ENCODE data around the gene SEMA3A. TPM values are rescaled to one million over a fixed set of nuclear protein-coding genes. Genes with fewer than 3 reads are reported as not detected.
A peak's percentile ranks its signal among the peaks of the same experiment; 100 is the strongest.

SEMA3A gene
- total and polyA plus RNA-seq, 2 experiments from 2014 or later, result 19.8 to 46.4 TPM

- TF ChIP-seq, protein P1, sequence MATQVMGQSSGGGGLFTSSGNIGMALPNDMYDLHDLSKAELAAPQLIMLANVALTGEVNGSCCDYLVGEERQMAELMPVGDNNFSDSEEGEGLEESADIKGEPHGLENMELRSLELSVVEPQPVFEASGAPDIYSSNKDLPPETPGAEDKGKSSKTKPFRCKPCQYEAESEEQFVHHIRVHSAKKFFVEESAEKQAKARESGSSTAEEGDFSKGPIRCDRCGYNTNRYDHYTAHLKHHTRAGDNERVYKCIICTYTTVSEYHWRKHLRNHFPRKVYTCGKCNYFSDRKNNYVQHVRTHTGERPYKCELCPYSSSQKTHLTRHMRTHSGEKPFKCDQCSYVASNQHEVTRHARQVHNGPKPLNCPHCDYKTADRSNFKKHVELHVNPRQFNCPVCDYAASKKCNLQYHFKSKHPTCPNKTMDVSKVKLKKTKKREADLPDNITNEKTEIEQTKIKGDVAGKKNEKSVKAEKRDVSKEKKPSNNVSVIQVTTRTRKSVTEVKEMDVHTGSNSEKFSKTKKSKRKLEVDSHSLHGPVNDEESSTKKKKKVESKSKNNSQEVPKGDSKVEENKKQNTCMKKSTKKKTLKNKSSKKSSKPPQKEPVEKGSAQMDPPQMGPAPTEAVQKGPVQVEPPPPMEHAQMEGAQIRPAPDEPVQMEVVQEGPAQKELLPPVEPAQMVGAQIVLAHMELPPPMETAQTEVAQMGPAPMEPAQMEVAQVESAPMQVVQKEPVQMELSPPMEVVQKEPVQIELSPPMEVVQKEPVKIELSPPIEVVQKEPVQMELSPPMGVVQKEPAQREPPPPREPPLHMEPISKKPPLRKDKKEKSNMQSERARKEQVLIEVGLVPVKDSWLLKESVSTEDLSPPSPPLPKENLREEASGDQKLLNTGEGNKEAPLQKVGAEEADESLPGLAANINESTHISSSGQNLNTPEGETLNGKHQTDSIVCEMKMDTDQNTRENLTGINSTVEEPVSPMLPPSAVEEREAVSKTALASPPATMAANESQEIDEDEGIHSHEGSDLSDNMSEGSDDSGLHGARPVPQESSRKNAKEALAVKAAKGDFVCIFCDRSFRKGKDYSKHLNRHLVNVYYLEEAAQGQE (IDR thresholded peaks at IDR 0.05; ENCODE audit: unreplicated experiment), result no peak
Measured at GRCh38 chr7:84199216-84199615, 4.6 kb upstream of the SEMA3A start (continued).

GRCh38 chr7:84196084-84196503 is 1.5 kb upstream of the SEMA3A start:
- peak overlapping the region; percentile 91 for H3K27ac Mint-ChIP-seq
- peaks cover 36% of the 10 kb centered on the region for H3K79me2 ChIP-seq (replicated peaks; ENCODE audit: insufficient read depth)
- H3K4me3 Mint-ChIP-seq, result peak overlapping the region; percentile 88
- peaks cover 55% of the 10 kb centered on the region for H3K4me1 Mint-ChIP-seq
- peak overlapping the region; percentile 30; the same call in 1 of the 2 replicates for H2AFZ ChIP-seq
- H3K36me3 ChIP-seq (ENCODE audit: insufficient read depth), result no peaks in the 10 kb centered on the region
- no peaks in the 10 kb centered on the region for H3K36me3 Mint-ChIP-seq (ENCODE audit: low read depth)
- H3K27me3 Mint-ChIP-seq (ENCODE audit: insufficient read depth, low read depth, poor library complexity), result peaks cover 3% of the 10 kb centered on the region
- H3K4me3 ChIP-seq, result peak overlapping the region; percentile 65
- no peaks in the 10 kb centered on the region for H4K20me1 ChIP-seq (replicated peaks; ENCODE audit: insufficient read depth)
- no peaks in the 10 kb centered on the region; the same call in 1 of the 2 replicates for H3F3A ChIP-seq (replicated peaks; ENCODE audit: low read depth)
- ATAC-seq, result peak; percentile 54
- no peaks in the 10 kb centered on the region for H3K9me3 Mint-ChIP-seq
- H3K27ac ChIP-seq (ENCODE audit: low read depth), result peak overlapping the region; percentile 82
- H3K27me3 ChIP-seq (ENCODE audit: insufficient read depth), result no peaks in the 10 kb centered on the region
- H3K4me2 ChIP-seq, result peak overlapping the region; percentile 79
- no peaks in the 10 kb centered on the region for H3K9me2 ChIP-seq (ENCODE audit: insufficient read depth)
- peaks cover 64% of the 10 kb centered on the region for H3K4me1 ChIP-seq (ENCODE audit: insufficient read depth)
- peak; percentile 35 for DNase-seq (ENCODE audit: low spot score)
- TF ChIP-seq CREB1 (CRISPR knock-in tag; IDR thresholded peaks at IDR 0.05; ENCODE audit: low read depth), result 0 out of 2 replicates have a peak, but pooled peaks have one; percentile 30
- TF ChIP-seq, protein P2, sequence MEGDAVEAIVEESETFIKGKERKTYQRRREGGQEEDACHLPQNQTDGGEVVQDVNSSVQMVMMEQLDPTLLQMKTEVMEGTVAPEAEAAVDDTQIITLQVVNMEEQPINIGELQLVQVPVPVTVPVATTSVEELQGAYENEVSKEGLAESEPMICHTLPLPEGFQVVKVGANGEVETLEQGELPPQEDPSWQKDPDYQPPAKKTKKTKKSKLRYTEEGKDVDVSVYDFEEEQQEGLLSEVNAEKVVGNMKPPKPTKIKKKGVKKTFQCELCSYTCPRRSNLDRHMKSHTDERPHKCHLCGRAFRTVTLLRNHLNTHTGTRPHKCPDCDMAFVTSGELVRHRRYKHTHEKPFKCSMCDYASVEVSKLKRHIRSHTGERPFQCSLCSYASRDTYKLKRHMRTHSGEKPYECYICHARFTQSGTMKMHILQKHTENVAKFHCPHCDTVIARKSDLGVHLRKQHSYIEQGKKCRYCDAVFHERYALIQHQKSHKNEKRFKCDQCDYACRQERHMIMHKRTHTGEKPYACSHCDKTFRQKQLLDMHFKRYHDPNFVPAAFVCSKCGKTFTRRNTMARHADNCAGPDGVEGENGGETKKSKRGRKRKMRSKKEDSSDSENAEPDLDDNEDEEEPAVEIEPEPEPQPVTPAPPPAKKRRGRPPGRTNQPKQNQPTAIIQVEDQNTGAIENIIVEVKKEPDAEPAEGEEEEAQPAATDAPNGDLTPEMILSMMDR (conservative IDR thresholded peaks at IDR 0.05; ENCODE audit: low read depth in 2 of 2), result no peak

GRCh38 chr7:84195295-84196060 is 889 bp upstream of the SEMA3A start:
- ATAC-seq (peak; percentile 22), DNase-seq (ENCODE audit: low spot score) (no peak)
- H2AFZ ChIP-seq, result peak overlapping the region; percentile 63
- H3K79me2 ChIP-seq (replicated peaks; ENCODE audit: insufficient read depth), result peaks cover 42% of the 10 kb centered on the region
- no peaks in the 10 kb centered on the region for H4K20me1 ChIP-seq (replicated peaks; ENCODE audit: insufficient read depth)
- Mint-ChIP-seq H3K9me3 (no peaks in the 10 kb centered on the region), H3K27me3 (ENCODE audit: insufficient read depth, low read depth, poor library complexity) (peaks cover 3% of the 10 kb centered on the region), H3K4me3 (peak overlapping the region; percentile 88), H3K4me1 (peaks cover 49% of the 10 kb centered on the region), H3K36me3 (ENCODE audit: low read depth) (no peaks in the 10 kb centered on the region), H3K27ac (peak overlapping the region; percentile 82)
- H3K4me3 ChIP-seq, result peak overlapping the region; percentile 65
- no peaks in the 10 kb centered on the region for H3K9me2 ChIP-seq (ENCODE audit: insufficient read depth)
- no peaks in the 10 kb centered on the region for H3K36me3 ChIP-seq (ENCODE audit: insufficient read depth)
- H3F3A ChIP-seq (replicated peaks; ENCODE audit: low read depth), result no peaks in the 10 kb centered on the region; the same call in 1 of the 2 replicates
- H3K27me3 ChIP-seq (ENCODE audit: insufficient read depth), result no peaks in the 10 kb centered on the region
- H3K27ac ChIP-seq (ENCODE audit: low read depth), result peak overlapping the region; percentile 82
- peak overlapping the region; percentile 79 for H3K4me2 ChIP-seq
- peaks cover 63% of the 10 kb centered on the region for H3K4me1 ChIP-seq (ENCODE audit: insufficient read depth)
- no peak for TF ChIP-seq EZH2phosphoT487 (IDR thresholded peaks at IDR 0.05; ENCODE audit: unreplicated experiment)
- no peak for TF ChIP-seq ZNF331 (CRISPR knock-in tag; IDR thresholded peaks at IDR 0.05; ENCODE audit: low read depth)
- no peak for TF ChIP-seq JUNB (IDR thresholded peaks at IDR 0.05; ENCODE audit: unreplicated experiment)
- TF ChIP-seq, protein P2 (conservative IDR thresholded peaks at IDR 0.05; ENCODE audit: low read depth in 2 of 2), result no peak
- TF ChIP-seq, protein P1 (IDR thresholded peaks at IDR 0.05; ENCODE audit: unreplicated experiment), result no peak
- TF ChIP-seq ZNF114 (CRISPR knock-in tag; IDR thresholded peaks at IDR 0.05), result no peak
